ENCODE results near the gene ATP1A3. TPM values are rescaled to one million over a fixed set of nuclear protein-coding genes. Genes with fewer than 3 reads are reported as not detected.
A peak's percentile ranks its signal among the peaks of the same experiment; 100 is the strongest.

Gene ATP1A3
- total RNA-seq (2021) (28.2 to 34.2 TPM (median 30.9 TPM) in 3 replicates), Bru-seq, nascent RNA (percentile 17 among the genes with signal in this experiment)
- long read RNA-seq, experiment 1, transcript ATP1A3-202 (22 exons, 3,818 nt) = minor isoform, 13 of 153 reads
- long read RNA-seq, experiment 1, transcript ATP1A3-215 (23 exons, 3,551 nt) = major isoform, 112 of 153 reads
- long read RNA-seq, experiment 1, partial matches to known transcripts = 23 of 153 reads
- long read RNA-seq, experiment 1, other reads (novel, unspliced or antisense) = 4 of 153 reads
- long read RNA-seq, experiment 2, transcript ATP1A3-215 (23 exons, 3,551 nt) = major isoform, 8 of 22 reads
- long read RNA-seq, experiment 2, partial matches to known transcripts = 11 of 22 reads
- long read RNA-seq, experiment 2, other reads (novel, unspliced or antisense) = 3 of 22 reads
- long read RNA-seq, experiment 3, partial matches to known transcripts = 1 of 1 reads
- long read RNA-seq, experiment 3, other reads (novel, unspliced or antisense) = 0 of 1 reads

DNA sequence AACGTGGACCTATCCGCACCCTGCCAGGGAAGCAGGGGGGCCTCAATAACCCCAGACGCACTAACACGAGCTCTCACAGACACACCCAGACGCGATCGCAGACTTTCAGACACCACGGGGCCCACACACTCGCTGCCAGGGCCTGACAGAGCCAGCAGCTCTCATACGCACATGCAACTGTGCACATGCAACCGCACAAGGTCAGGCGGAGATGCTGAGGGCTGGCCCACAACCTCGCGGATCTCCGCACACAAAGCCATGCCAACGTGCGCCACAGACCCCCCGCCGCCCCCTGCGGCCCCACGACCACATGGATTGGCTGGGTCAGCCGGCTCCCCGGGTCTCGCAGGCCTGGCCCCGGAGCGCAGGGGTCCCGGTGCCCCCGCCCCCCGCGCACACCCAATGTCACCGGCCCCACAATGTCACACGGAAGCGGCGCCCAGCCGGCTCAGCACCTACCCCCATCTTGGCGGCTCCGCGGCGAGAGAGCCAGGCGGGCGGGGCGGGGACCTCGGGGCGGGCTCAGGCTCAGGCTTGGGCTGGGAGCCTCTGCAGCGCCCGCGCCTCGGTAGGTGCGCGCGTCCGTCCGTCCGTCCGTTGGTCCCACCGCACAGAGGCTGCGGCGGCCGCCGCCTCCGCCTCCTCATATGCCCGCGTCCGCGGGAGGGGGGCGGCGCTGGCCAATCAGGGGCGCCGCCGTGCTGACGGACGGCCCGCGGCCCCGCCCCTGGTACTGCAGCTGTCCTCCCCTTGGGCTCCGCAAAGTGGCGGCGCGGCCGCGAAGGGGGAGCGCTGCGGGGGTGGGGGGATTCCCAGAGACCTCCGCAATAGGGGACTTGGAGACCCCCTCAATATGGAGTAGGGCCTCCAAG, at the start of gene ATP1A3:
Gene ATP1A3, minus strand, starts transcription at position 619 of the 872 bp plus-strand sequence. Its CDS starts 154 bp downstream, at position 465.
- ATAC-seq = peak; percentile 63
- Mint-ChIP-seq H3K4me1 (peaks cover 23% of the 10 kb centered on the region), H3K4me3 (peak within 1 kb of the TSS; percentile 76), H3K9me3 (no peaks in the 10 kb centered on the region), H3K27me3 (ENCODE audit: low read depth) (peaks cover 45% of the 10 kb centered on the region), H3K27ac (no peak within 1 kb of the TSS), H3K36me3 (no peaks in the 10 kb centered on the region)
- DNase-seq (ENCODE audit: low spot score) = peak; percentile 79
- ChIA-PET CTCF (interaction anchor here (1.2 to 2.3 kb wide), 3 partner anchors 14 to 121 kb away, joined by 3 to 7 read pairs (median 3); no protein-coding TSS in a partner anchor), POLR2A (interaction anchor here (1.2 kb wide), 1 partner anchor 35 kb away, joined by 3 read pairs; the partner anchor contains the start of gene RABAC1)
- TF ChIP-seq, protein P1, sequence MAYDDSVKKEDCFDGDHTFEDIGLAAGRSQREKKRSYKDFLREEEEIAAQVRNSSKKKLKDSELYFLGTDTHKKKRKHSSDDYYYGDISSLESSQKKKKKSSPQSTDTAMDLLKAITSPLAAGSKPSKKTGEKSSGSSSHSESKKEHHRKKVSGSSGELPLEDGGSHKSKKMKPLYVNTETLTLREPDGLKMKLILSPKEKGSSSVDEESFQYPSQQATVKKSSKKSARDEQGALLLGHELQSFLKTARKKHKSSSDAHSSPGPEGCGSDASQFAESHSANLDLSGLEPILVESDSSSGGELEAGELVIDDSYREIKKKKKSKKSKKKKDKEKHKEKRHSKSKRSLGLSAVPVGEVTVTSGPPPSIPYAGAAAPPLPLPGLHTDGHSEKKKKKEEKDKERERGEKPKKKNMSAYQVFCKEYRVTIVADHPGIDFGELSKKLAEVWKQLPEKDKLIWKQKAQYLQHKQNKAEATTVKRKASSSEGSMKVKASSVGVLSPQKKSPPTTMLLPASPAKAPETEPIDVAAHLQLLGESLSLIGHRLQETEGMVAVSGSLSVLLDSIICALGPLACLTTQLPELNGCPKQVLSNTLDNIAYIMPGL (CRISPR knock-in tag; IDR thresholded peaks at IDR 0.05) = no peak; the same call in 1 of the 2 replicates
- TF ChIP-seq TCF7 (CRISPR knock-in tag; IDR thresholded peaks at IDR 0.05; ENCODE audit: low read depth) (no peak), ZNF219 (CRISPR knock-in tag; IDR thresholded peaks at IDR 0.05; ENCODE audit: borderline replicate concordance) (no peak), PRRX2 (CRISPR knock-in tag; IDR thresholded peaks at IDR 0.05) (no peak), TP53 (CRISPR knock-in tag; IDR thresholded peaks at IDR 0.05) (no peak), FOXK1 (CRISPR knock-in tag; IDR thresholded peaks at IDR 0.05) (no peak; the same call in 1 of the 2 replicates), NFE2L1 (CRISPR knock-in tag; IDR thresholded peaks at IDR 0.05) (no peak), ETV6 (CRISPR knock-in tag; IDR thresholded peaks at IDR 0.05) (no peak), GTF2I (CRISPR knock-in tag; conservative IDR thresholded peaks at IDR 0.05) (no peak), NR3C1 (CRISPR knock-in tag; conservative IDR thresholded peaks at IDR 0.05; ENCODE audit: low read depth) (no peak), ZNF121 (CRISPR knock-in tag; IDR thresholded peaks at IDR 0.05) (no peak)
- TF ChIP-seq, protein P2, sequence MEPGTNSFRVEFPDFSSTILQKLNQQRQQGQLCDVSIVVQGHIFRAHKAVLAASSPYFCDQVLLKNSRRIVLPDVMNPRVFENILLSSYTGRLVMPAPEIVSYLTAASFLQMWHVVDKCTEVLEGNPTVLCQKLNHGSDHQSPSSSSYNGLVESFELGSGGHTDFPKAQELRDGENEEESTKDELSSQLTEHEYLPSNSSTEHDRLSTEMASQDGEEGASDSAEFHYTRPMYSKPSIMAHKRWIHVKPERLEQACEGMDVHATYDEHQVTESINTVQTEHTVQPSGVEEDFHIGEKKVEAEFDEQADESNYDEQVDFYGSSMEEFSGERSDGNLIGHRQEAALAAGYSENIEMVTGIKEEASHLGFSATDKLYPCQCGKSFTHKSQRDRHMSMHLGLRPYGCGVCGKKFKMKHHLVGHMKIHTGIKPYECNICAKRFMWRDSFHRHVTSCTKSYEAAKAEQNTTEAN (CRISPR knock-in tag; IDR thresholded peaks at IDR 0.05) = no peak
- TF ChIP-seq, protein P3, sequence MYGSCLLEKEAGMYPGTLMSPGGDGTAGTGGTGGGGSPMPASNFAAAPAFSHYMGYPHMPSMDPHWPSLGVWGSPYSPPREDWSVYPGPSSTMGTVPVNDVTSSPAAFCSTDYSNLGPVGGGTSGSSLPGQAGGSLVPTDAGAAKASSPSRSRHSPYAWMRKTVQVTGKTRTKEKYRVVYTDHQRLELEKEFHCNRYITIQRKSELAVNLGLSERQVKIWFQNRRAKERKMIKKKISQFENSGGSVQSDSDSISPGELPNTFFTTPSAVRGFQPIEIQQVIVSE (CRISPR knock-in tag; IDR thresholded peaks at IDR 0.05; ENCODE audit: borderline replicate concordance) = no peak
- TF ChIP-seq, protein P4, sequence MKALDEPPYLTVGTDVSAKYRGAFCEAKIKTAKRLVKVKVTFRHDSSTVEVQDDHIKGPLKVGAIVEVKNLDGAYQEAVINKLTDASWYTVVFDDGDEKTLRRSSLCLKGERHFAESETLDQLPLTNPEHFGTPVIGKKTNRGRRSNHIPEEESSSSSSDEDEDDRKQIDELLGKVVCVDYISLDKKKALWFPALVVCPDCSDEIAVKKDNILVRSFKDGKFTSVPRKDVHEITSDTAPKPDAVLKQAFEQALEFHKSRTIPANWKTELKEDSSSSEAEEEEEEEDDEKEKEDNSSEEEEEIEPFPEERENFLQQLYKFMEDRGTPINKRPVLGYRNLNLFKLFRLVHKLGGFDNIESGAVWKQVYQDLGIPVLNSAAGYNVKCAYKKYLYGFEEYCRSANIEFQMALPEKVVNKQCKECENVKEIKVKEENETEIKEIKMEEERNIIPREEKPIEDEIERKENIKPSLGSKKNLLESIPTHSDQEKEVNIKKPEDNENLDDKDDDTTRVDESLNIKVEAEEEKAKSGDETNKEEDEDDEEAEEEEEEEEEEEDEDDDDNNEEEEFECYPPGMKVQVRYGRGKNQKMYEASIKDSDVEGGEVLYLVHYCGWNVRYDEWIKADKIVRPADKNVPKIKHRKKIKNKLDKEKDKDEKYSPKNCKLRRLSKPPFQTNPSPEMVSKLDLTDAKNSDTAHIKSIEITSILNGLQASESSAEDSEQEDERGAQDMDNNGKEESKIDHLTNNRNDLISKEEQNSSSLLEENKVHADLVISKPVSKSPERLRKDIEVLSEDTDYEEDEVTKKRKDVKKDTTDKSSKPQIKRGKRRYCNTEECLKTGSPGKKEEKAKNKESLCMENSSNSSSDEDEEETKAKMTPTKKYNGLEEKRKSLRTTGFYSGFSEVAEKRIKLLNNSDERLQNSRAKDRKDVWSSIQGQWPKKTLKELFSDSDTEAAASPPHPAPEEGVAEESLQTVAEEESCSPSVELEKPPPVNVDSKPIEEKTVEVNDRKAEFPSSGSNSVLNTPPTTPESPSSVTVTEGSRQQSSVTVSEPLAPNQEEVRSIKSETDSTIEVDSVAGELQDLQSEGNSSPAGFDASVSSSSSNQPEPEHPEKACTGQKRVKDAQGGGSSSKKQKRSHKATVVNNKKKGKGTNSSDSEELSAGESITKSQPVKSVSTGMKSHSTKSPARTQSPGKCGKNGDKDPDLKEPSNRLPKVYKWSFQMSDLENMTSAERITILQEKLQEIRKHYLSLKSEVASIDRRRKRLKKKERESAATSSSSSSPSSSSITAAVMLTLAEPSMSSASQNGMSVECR (CRISPR knock-in tag; IDR thresholded peaks at IDR 0.05; ENCODE audit: borderline replicate concordance) = 0 out of 2 replicates have a peak, but pooled peaks have one; percentile 18
- TF ChIP-seq, protein P5, sequence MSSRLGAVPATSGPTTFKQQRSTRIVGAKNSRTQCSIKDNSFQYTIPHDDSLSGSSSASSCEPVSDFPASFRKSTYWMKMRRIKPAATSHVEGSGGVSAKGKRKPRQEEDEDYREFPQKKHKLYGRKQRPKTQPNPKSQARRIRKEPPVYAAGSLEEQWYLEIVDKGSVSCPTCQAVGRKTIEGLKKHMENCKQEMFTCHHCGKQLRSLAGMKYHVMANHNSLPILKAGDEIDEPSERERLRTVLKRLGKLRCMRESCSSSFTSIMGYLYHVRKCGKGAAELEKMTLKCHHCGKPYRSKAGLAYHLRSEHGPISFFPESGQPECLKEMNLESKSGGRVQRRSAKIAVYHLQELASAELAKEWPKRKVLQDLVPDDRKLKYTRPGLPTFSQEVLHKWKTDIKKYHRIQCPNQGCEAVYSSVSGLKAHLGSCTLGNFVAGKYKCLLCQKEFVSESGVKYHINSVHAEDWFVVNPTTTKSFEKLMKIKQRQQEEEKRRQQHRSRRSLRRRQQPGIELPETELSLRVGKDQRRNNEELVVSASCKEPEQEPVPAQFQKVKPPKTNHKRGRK (CRISPR knock-in tag; IDR thresholded peaks at IDR 0.05; ENCODE audit: borderline replicate concordance) = no peak
- TF ChIP-seq, protein P6, sequence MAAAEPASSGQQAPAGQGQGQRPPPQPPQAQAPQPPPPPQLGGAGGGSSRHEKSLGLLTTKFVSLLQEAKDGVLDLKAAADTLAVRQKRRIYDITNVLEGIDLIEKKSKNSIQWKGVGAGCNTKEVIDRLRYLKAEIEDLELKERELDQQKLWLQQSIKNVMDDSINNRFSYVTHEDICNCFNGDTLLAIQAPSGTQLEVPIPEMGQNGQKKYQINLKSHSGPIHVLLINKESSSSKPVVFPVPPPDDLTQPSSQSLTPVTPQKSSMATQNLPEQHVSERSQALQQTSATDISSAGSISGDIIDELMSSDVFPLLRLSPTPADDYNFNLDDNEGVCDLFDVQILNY (CRISPR knock-in tag; IDR thresholded peaks at IDR 0.05) = peak; percentile 51; the same call in 1 of the 2 replicates
- TF ChIP-seq, protein P7, sequence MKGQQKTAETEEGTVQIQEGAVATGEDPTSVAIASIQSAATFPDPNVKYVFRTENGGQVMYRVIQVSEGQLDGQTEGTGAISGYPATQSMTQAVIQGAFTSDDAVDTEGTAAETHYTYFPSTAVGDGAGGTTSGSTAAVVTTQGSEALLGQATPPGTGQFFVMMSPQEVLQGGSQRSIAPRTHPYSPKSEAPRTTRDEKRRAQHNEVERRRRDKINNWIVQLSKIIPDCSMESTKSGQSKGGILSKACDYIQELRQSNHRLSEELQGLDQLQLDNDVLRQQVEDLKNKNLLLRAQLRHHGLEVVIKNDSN (CRISPR knock-in tag; IDR thresholded peaks at IDR 0.05) = no peak
- TF ChIP-seq, protein P8, sequence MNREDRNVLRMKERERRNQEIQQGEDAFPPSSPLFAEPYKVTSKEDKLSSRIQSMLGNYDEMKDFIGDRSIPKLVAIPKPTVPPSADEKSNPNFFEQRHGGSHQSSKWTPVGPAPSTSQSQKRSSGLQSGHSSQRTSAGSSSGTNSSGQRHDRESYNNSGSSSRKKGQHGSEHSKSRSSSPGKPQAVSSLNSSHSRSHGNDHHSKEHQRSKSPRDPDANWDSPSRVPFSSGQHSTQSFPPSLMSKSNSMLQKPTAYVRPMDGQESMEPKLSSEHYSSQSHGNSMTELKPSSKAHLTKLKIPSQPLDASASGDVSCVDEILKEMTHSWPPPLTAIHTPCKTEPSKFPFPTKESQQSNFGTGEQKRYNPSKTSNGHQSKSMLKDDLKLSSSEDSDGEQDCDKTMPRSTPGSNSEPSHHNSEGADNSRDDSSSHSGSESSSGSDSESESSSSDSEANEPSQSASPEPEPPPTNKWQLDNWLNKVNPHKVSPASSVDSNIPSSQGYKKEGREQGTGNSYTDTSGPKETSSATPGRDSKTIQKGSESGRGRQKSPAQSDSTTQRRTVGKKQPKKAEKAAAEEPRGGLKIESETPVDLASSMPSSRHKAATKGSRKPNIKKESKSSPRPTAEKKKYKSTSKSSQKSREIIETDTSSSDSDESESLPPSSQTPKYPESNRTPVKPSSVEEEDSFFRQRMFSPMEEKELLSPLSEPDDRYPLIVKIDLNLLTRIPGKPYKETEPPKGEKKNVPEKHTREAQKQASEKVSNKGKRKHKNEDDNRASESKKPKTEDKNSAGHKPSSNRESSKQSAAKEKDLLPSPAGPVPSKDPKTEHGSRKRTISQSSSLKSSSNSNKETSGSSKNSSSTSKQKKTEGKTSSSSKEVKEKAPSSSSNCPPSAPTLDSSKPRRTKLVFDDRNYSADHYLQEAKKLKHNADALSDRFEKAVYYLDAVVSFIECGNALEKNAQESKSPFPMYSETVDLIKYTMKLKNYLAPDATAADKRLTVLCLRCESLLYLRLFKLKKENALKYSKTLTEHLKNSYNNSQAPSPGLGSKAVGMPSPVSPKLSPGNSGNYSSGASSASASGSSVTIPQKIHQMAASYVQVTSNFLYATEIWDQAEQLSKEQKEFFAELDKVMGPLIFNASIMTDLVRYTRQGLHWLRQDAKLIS (CRISPR knock-in tag; IDR thresholded peaks at IDR 0.05; ENCODE audit: borderline replicate concordance) = no peak

Data from WTC11 (cell line).